Peyer's patch (tissue), 4 donors: ENCODE measurements around the gene CD55. TPM values are rescaled to one million over a fixed set of nuclear protein-coding genes. Genes with fewer than 3 reads are reported as not detected.

Experiments used
- DNase-seq, 3 donors: peaks; one replicate each; pipeline ENCODE4 v3.0.0-alpha.2; 2017 to 2019
- H3K27ac ChIP-seq, 4 donors: fragments of 200-600 bp; sonication (generic); one replicate each; pipeline ENCODE4 v1.5.1; 2016 to 2019
- H3K27me3 ChIP-seq, 2 donors: fragments of 200-600 bp; sonication (generic); one replicate each; pipeline ENCODE4 v1.5.1; 2019
- H3K36me3 ChIP-seq, 3 donors: fragments of 200-600 bp; sonication (generic); one replicate each; pipeline ENCODE4 v1.5.1; 2016 to 2019
- H3K4me1 ChIP-seq, 4 donors: fragments of 200-600 bp; sonication (generic); one replicate each; pipeline ENCODE4 v1.5.1; 2016 to 2019
- H3K4me3 ChIP-seq, 4 donors: fragments of 200-600 bp; sonication (generic); 1 replicate in 3 of 4; 2 replicates in 1 of 4; pipeline ENCODE4 v1.5.1; 2016 to 2019; ENCODE audit warnings: mild to moderate bottlenecking in 1 of 4
- H3K9me3 ChIP-seq, 4 donors: fragments of 200-600 bp; sonication (generic); one replicate each; pipeline ENCODE4 v1.5.1; 2016 to 2019; ENCODE audit warnings: mild to moderate bottlenecking in 1 of 4
- POLR2A ChIP-seq, 2 donors: fragments of 450-650 bp; IDR thresholded peaks; one replicate each; pipeline ENCODE4 v1.5.1; 2017; ENCODE audit warnings: antibody characterized with exemption in 2 of 2, mild to moderate bottlenecking in 2 of 2, moderate library complexity in 2 of 2
- total RNA-seq, 4 donors: library from RNA; depleted of rRNA; stranded (reverse); fragments of >200 nt; gene quantifications; one replicate each; pipeline ENCODE4 v1.1.0, GENCODE V29; 2016
- TF ChIP-seq, protein P1 (sequence below), 6 experiments: fragments of 450-650 bp in 4 of 6; fragments of 200-600 bp in 2 of 6; sonication (generic) in 1 of 6; IDR thresholded peaks; one replicate each; pipeline ENCODE4 v1.5.1; 2017 to 2019; ENCODE audit warnings: antibody characterized with exemption in 6 of 6, mild to moderate bottlenecking in 3 of 6, moderate library complexity in 1 of 6

CD55 gene
- total RNA-seq, 4 donors from 2014 or later = 28.5 to 49.5 (median 41.7) TPM

DNA sequence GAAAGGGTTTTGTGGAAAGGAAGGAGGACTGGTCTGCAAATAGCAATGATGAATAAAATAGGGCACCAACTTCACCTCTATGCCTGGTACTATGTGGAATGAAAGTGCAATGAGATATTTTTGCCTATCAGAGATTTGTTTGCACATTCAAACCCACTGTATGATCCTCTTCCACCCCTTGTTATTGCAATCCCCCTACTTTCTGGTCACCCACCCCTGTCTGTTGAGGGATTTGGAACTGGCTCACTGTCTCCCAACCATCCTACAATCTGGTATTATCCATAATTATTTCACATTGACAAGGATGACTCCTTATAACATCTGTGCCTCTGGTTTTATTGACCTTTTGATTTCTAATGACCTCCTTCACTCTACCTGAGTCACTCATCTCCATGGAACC, 42.4 kb downstream of the CD55 start:
- Histone ChIP-seq H3K9me3 (no peaks in the 10 kb centered on the region), H3K27ac (no peak overlapping the region), H3K36me3 (peaks cover 0 to 5% (median 0%) of the 10 kb centered on the region in 3 donors), H3K27me3 (no peaks in the 10 kb centered on the region), H3K4me1 (no peaks in the 10 kb centered on the region), H3K4me3 (no peak overlapping the region)
- no peak for DNase-seq
- TF ChIP-seq, protein P1, sequence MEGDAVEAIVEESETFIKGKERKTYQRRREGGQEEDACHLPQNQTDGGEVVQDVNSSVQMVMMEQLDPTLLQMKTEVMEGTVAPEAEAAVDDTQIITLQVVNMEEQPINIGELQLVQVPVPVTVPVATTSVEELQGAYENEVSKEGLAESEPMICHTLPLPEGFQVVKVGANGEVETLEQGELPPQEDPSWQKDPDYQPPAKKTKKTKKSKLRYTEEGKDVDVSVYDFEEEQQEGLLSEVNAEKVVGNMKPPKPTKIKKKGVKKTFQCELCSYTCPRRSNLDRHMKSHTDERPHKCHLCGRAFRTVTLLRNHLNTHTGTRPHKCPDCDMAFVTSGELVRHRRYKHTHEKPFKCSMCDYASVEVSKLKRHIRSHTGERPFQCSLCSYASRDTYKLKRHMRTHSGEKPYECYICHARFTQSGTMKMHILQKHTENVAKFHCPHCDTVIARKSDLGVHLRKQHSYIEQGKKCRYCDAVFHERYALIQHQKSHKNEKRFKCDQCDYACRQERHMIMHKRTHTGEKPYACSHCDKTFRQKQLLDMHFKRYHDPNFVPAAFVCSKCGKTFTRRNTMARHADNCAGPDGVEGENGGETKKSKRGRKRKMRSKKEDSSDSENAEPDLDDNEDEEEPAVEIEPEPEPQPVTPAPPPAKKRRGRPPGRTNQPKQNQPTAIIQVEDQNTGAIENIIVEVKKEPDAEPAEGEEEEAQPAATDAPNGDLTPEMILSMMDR (IDR thresholded peaks at IDR 0.05) = no peak
- TF ChIP-seq POLR2A (IDR thresholded peaks at IDR 0.05) = no peak

DNA sequence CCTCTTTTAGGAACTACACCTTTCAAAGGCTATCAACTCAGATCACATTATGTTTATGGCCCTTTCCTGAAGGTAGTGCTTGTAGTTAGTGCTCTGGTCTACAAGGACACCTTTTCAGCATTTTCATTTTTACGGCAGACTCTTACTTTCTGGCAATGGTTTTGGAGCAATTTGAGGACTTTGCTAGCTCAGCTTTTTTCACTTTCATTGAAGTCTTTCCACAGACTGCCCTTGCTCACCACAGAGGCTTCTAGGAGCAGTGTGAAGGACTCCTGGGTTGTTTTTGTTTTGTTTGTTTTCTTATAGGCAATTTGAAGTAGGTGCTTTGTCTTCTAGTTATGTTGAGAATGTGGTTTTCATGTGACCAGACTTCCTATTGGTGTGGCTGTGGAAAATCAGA, 43.1 kb downstream of the CD55 start:
- H3K27ac ChIP-seq = no peak overlapping the region
- H3K4me3 ChIP-seq = no peak overlapping the region
- no peaks in the 10 kb centered on the region for H3K9me3 ChIP-seq
- TF ChIP-seq, protein P1 (IDR thresholded peaks at IDR 0.05) = no peak
- no peak for TF ChIP-seq POLR2A (IDR thresholded peaks at IDR 0.05)
- DNase-seq = no peak
- peaks cover 0 to under 1% (median 0%) of the 10 kb centered on the region in 3 donors for H3K36me3 ChIP-seq
- no peaks in the 10 kb centered on the region for H3K27me3 ChIP-seq
- no peaks in the 10 kb centered on the region for H3K4me1 ChIP-seq

DNA sequence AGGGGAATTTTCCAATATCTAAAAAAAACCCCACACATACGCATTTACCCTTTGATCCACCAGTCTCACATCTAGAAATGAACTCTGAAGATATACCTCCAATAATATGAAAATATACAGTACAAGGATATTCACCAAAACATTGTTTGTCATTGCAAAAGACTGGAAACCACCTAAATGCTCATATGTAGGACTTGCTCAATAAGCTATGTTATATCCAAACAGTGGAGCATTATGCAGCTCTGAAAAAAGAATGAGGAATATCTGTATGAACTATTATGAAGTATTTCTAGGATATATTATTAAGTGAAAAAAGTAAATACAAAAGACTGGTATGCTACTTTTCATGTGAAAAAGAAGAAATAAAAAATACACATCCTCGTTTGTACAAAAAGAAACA, 43.6 kb downstream of the CD55 start:
- Histone ChIP-seq H3K4me1 (no peaks in the 10 kb centered on the region), H3K4me3 (no peak overlapping the region), H3K9me3 (no peaks in the 10 kb centered on the region), H3K27me3 (no peaks in the 10 kb centered on the region), H3K36me3 (no peaks in the 10 kb centered on the region), H3K27ac (no peak overlapping the region)
- TF ChIP-seq POLR2A (IDR thresholded peaks at IDR 0.05) = no peak
- TF ChIP-seq, protein P1 (IDR thresholded peaks at IDR 0.05) = no peak
- no peak for DNase-seq

DNA sequence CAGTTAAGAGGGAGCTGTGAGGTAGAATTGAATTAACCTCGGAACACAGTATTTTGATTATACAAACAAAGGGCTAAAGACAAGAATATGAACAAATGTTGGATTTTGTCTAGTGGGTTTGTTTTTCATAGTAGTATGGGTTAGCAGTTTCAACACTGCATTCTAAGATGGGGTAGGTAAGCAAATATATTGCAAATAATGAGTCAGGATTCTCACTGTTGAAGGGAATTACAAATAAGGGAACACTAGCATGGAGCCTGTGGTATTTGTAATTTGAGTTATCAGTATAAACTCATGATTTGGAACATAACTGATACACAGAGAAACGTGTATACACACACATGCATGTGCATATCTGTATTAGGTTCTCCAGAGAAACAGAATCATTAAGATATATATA, 44.5 kb downstream of the CD55 start:
- Histone ChIP-seq H3K4me1 (no peaks in the 10 kb centered on the region), H3K4me3 (no peak overlapping the region), H3K27ac (no peak overlapping the region), H3K27me3 (no peaks in the 10 kb centered on the region), H3K9me3 (no peaks in the 10 kb centered on the region), H3K36me3 (no peaks in the 10 kb centered on the region)
- TF ChIP-seq POLR2A (IDR thresholded peaks at IDR 0.05) = no peak
- TF ChIP-seq, protein P1 (IDR thresholded peaks at IDR 0.05) = no peak
- DNase-seq = no peak

DNA sequence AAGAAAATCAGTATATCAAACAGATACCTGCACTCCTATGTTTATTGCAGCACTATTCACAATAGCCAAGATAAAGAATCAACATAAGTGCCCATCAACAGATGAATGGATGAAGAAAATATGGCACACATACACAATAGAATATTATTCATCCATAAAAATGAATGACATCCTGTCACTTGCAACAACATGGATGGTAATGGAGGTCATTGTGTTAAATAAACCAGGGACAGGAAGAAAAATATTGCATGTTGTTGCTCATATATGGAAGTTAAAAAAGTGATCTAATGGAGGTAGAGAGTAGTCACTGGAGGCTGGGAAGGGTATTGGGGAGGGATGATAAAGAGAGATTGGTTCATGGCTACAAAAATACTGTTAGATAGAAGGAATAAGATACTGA, 67.2 kb downstream of the CD55 start:
- TF ChIP-seq, protein P1 (IDR thresholded peaks at IDR 0.05) = no peak
- no peak for TF ChIP-seq POLR2A (IDR thresholded peaks at IDR 0.05)
- H3K4me1 ChIP-seq = no peaks in the 10 kb centered on the region
- H3K27ac ChIP-seq = no peak overlapping the region
- no peak overlapping the region for H3K4me3 ChIP-seq
- H3K9me3 ChIP-seq = no peaks in the 10 kb centered on the region
- H3K36me3 ChIP-seq = no peaks in the 10 kb centered on the region
- H3K27me3 ChIP-seq = no peaks in the 10 kb centered on the region
- DNase-seq = no peak
